Measurements from ENCODE around the gene CABP7. TPM values are rescaled to one million over a fixed set of nuclear protein-coding genes. Genes with fewer than 3 reads are reported as not detected.

Gene CABP7
- polyA plus RNA-seq, 1 of the 3 experiments (the other 2 are of a cell fraction), result 0.72 TPM

GRCh38 chr22:29744902-29745301 lies 25.1 kb downstream of the CABP7 start:
- Histone ChIP-seq H3K9me2 (no peaks in the 10 kb centered on the region), H3K27ac (ENCODE audit: low read depth in 2 of 2, low read length in 1 of 2) (no peak overlapping the region), H4K20me1 (ENCODE audit: insufficient read depth) (no peaks in the 10 kb centered on the region), H3K9me3 (no peaks in the 10 kb centered on the region), H3K27me3 (ENCODE audit: insufficient read depth) (no peaks in the 10 kb centered on the region), H3K9ac (no peak overlapping the region), H3K4me1 (ENCODE audit: control insufficient read depth in 1 of 2, insufficient read depth in 2 of 2, low read depth in 1 of 2, low read length in 1 of 2) (no peaks in the 10 kb centered on the region; a peak in 1 of 4 replicates), H3K4me3 (ENCODE audit: low read depth in 2 of 2, low read length in 1 of 2) (no peak overlapping the region), H3F3A (replicated peaks; ENCODE audit: insufficient read depth) (no peaks in the 10 kb centered on the region), H3K4me2 (no peak overlapping the region), H3K79me2 (ENCODE audit: insufficient read depth) (no peaks in the 10 kb centered on the region), H3K36me3 (replicated peaks in 1 of 2; ENCODE audit: control insufficient read depth in 1 of 2, insufficient read depth in 2 of 2, low read length in 1 of 2) (peaks cover 0 to 14% of the 10 kb centered on the region in 2 experiments), H2AFZ (ENCODE audit: low read depth) (no peak overlapping the region)
- ChIA-PET CTCF (interaction anchor here (1.0 to 1.2 kb wide), 3 partner anchors 55 to 344 kb away, joined by 3 to 4 read pairs (median 3); no protein-coding TSS in a partner anchor), POLR2A (no interaction called here)
- TF ChIP-seq EP300 (IDR thresholded peaks at IDR 0.05; ENCODE audit: borderline replicate concordance in 1 of 2, low read depth in 1 of 2, low read length in 1 of 2) (no peak), POLR2AphosphoS5 (IDR thresholded peaks at IDR 0.05; ENCODE audit: low read depth, low read length) (no peak), SMC3 (IDR thresholded peaks at IDR 0.05; ENCODE audit: low read depth, low read length) (no peak), GABPA (IDR thresholded peaks at IDR 0.05; ENCODE audit: low read depth) (no peak), RFX5 (IDR thresholded peaks at IDR 0.05; ENCODE audit: low read length) (no peak), TEAD4 (IDR thresholded peaks at IDR 0.05; ENCODE audit: borderline replicate concordance, insufficient read depth) (no peak), SIN3A (IDR thresholded peaks at IDR 0.05; ENCODE audit: borderline replicate concordance, low read depth, low read length) (no peak), MEF2A (IDR thresholded peaks at IDR 0.05; ENCODE audit: borderline replicate concordance, low read depth) (no peak), ZBTB33 (IDR thresholded peaks at IDR 0.05; ENCODE audit: borderline replicate concordance, low read depth) (no peak), NFIC (IDR thresholded peaks at IDR 0.05; ENCODE audit: borderline replicate concordance) (no peak), REST (IDR thresholded peaks at IDR 0.05; ENCODE audit: low read depth, low read length) (no peak), ELF1 (IDR thresholded peaks at IDR 0.05) (no peak)
- no peak for DNase-seq
- 96% methylated on average over 4 of the region's 8 CpGs for WGBS (ENCODE audit: low lambda C conversion rate)

GRCh38 chr22:29747832-29748231 lies 28.0 kb downstream of the CABP7 start:
- Histone ChIP-seq H4K20me1 (ENCODE audit: insufficient read depth) (0 out of 2 replicates have a peak, but pooled peaks cover 3% of the 10 kb centered on the region), H3K9me2 (no peaks in the 10 kb centered on the region), H3K27me3 (ENCODE audit: insufficient read depth) (no peaks in the 10 kb centered on the region), H2AFZ (ENCODE audit: low read depth) (no peak overlapping the region), H3K36me3 (replicated peaks in 1 of 2; ENCODE audit: control insufficient read depth in 1 of 2, insufficient read depth in 2 of 2, low read length in 1 of 2) (peaks cover 0 to 6% of the 10 kb centered on the region in 2 experiments), H3K4me2 (no peak overlapping the region), H3K27ac (ENCODE audit: low read depth in 2 of 2, low read length in 1 of 2) (no peak overlapping the region), H3F3A (replicated peaks; ENCODE audit: insufficient read depth) (no peaks in the 10 kb centered on the region), H3K4me3 (ENCODE audit: low read depth in 2 of 2, low read length in 1 of 2) (no peak overlapping the region), H3K79me2 (ENCODE audit: insufficient read depth) (no peaks in the 10 kb centered on the region), H3K9me3 (no peaks in the 10 kb centered on the region), H3K4me1 (ENCODE audit: control insufficient read depth in 1 of 2, insufficient read depth in 2 of 2, low read depth in 1 of 2, low read length in 1 of 2) (no peaks in the 10 kb centered on the region; a peak in 1 of 4 replicates), H3K9ac (no peak overlapping the region)
- POLR2A ChIA-PET, result no interaction called here
- no peak for TF ChIP-seq EP300 (IDR thresholded peaks at IDR 0.05; ENCODE audit: borderline replicate concordance in 1 of 2, low read depth in 1 of 2, low read length in 1 of 2)
- no peak for TF ChIP-seq PBX3 (IDR thresholded peaks at IDR 0.05)
- no peak for TF ChIP-seq JUND (IDR thresholded peaks at IDR 0.05)
- no peak for TF ChIP-seq TCF12 (IDR thresholded peaks at IDR 0.05)
- TF ChIP-seq RAD21 (IDR thresholded peaks at IDR 0.05; ENCODE audit: low read length), result no peak
- no peak for DNase-seq
- 96% methylated on average over 6 of the region's 7 CpGs for WGBS (ENCODE audit: low lambda C conversion rate)
- CTCF ChIA-PET, result interaction anchor here (0.5 to 1.0 kb wide), 2 partner anchors 89 to 341 kb away, joined by 3 read pairs; no protein-coding TSS in a partner anchor
